BLaER1 treated with 17β-estradiol and CSF1 and Interleukin-3, amounts not matched to agents 10 nM and 100 nM (cell line): ENCODE measurements around the gene IKZF2.

ENCODE experiments used
- H3K27ac ChIP-seq, 11 experiments: shearing (Covaris generic); formaldehyde crosslinking; 2 replicates each; pipeline ENCODE4 v1.8.1; 2022
- H3K27me3 ChIP-seq, 11 experiments: shearing (Covaris generic); formaldehyde crosslinking; 2 replicates each; pipeline ENCODE4 v1.8.1; 2022
- H3K36me3 ChIP-seq, 11 experiments: shearing (Covaris generic); formaldehyde crosslinking; 2 replicates each; pipeline ENCODE4 v1.8.1; 2022
- H3K4me1 ChIP-seq, 10 experiments: shearing (Covaris generic); formaldehyde crosslinking; 2 replicates each; pipeline ENCODE4 v1.8.1; 2022
- H3K4me2 ChIP-seq, 11 experiments: shearing (Covaris generic); formaldehyde crosslinking; 2 replicates each; pipeline ENCODE4 v1.8.1; 2022
- H3K4me3 ChIP-seq, 10 experiments: shearing (Covaris generic); formaldehyde crosslinking; 2 replicates each; pipeline ENCODE4 v1.8.1; 2022
- H3K9ac ChIP-seq, 11 experiments: shearing (Covaris generic); formaldehyde crosslinking; 2 replicates each; pipeline ENCODE4 v1.8.1; 2022
- H3K9me3 ChIP-seq, 11 experiments: shearing (Covaris generic); formaldehyde crosslinking; replicated peaks in 1 of 11; 2 replicates each; pipeline ENCODE4 v1.8.1; 2022
- H4K20me1 ChIP-seq, 11 experiments: shearing (Covaris generic); formaldehyde crosslinking; 2 replicates each; pipeline ENCODE4 v1.8.1; 2022
- Cebpa-rat ChIP-seq, 11 experiments: shearing (Covaris generic); IDR thresholded peaks; 2 replicates each; pipeline ENCODE4 v1.8.1; 2022

The IKZF2 gene

DNA sequence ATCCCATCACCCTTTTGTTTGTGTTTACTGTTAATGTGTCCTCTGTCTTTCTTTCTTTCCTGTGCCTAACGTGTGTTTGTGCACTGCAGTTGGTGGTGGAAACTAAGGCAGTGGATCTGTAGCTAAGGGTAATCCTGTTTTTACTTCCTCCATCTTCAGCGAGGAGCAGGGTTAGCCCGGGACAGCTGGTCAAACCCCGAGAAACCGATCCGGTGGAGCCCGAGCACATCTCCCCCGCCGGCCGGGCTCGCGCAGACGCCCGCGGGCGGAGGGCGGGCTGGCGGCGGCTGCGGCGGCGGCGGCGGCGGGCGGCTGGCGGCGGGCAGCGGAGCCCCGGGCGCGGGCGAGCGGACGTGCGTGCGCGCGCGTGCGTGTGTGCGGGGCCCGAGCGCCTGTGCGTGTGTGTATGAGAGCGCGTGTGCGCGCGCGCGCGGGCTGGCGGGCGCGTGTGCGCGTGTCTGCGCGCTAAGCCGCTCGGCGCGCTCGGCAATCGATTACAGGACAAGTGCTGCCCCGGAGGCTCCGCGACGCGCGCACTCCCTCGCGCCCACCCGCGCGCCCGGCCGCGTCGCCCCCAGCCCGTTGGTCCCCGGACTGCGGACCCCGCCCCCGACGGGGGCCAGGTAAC is at the start of gene IKZF2:
Gene IKZF2 (minus strand): TSS at position 176 of the 628 bp plus-strand sequence. CDS start 2,983 bp downstream, outside the sequence.
- Histone ChIP-seq H3K27ac (peak within 1 kb of the TSS; percentile 64 to 83 (median 72); a peak in 21 of 22 replicates), H4K20me1 (no peaks in the 10 kb centered on the region), H3K9ac (peak within 1 kb of the TSS; percentile 74 to 85 (median 83)), H3K4me2 (peak within 1 kb of the TSS; percentile 75 to 94 (median 89)), H3K4me3 (peak within 1 kb of the TSS; percentile 72 to 92 (median 82)), H3K36me3 (no peaks in the 10 kb centered on the region), H3K27me3 (peaks cover 0 to 24% (median 11%) of the 10 kb centered on the region in 11 experiments; a peak in 11 of 22 replicates), H3K9me3 (no peaks in the 10 kb centered on the region), H3K4me1 (peaks cover 12 to 39% (median 32%) of the 10 kb centered on the region in 10 experiments)
- no peak for TF ChIP-seq Cebpa-rat (IDR thresholded peaks at IDR 0.05)

DNA sequence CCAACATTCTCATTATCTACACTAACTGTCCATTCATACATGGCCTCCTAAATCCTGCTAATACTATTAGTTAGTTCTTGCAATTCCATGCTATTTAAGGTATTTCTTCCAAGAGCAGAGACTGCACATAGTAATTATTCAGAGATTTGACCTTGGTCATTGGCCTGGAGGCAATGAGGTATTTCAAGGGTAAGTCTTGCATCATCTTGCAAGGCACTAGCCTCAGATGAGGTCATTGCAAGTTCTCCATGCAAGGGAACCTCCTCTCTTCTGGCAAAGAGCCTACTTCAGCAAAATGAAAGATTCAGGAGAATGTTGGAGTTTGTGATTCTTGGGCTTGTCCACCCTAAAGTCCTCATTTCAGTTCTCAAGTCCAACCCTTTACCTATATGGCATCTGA is 48.5 kb upstream of the IKZF2 start:
- TF ChIP-seq Cebpa-rat (IDR thresholded peaks at IDR 0.05), result no peak
- Histone ChIP-seq H3K9ac (no peak overlapping the region), H4K20me1 (no peaks in the 10 kb centered on the region), H3K4me3 (no peak overlapping the region), H3K27ac (no peak overlapping the region), H3K9me3 (peaks cover 10 to 30% (median 19%) of the 10 kb centered on the region in 11 experiments; a peak in 17 of 22 replicates), H3K4me1 (no peaks in the 10 kb centered on the region; a peak in 1 of 20 replicates), H3K4me2 (no peak overlapping the region), H3K36me3 (no peaks in the 10 kb centered on the region), H3K27me3 (no peaks in the 10 kb centered on the region)

DNA sequence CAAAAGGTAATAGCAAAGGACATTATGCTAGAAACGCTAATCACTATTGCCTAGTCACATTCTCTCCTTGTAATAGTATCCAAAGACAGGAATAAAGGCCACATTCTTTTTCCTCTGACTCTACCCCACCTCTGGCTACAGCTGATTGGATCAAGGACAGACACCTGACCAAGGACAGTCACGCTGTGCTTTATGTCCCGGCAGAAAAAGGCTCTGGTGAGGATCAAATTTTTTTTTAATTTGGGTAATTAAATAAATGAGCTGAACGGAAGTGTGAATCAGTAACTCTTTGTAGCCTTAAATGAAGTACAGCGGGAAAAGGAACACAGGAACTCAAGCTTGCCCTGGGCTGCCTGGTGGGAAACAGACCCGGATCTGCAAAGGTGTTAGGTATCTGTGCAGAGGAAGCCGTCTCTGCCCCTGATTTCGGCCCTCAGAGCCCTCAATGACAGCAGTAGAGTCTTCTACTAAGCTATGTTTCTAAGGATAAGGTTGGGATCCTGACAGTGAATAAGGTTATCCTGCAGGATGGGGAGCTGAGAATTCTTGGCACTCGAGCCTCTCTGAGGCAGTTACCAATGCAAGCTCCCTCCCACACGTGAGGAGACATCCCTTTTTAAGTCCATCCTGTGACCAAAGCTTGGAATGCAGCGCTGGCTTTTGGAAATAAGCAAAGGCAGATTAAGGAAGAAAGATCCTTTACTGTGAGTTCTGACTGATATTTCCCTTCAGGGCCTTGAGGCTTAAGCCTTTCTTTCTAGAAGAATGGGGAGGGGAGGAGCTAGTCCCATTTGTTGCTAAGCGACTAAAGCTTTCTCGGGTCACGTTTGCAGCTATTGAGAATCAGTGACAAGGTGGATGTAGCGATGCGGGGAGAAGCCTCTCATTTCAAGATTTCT is 37.8 kb upstream of the IKZF2 start:
- H3K4me2 ChIP-seq, result no peak overlapping the region
- H3K27me3 ChIP-seq, result no peaks in the 10 kb centered on the region
- H4K20me1 ChIP-seq, result no peaks in the 10 kb centered on the region
- H3K9me3 ChIP-seq, result peaks cover 0 to 16% (median 6%) of the 10 kb centered on the region in 11 experiments; a peak in 10 of 22 replicates
- H3K9ac ChIP-seq, result no peak overlapping the region
- H3K36me3 ChIP-seq, result no peaks in the 10 kb centered on the region
- H3K4me3 ChIP-seq, result no peak overlapping the region
- no peak overlapping the region for H3K27ac ChIP-seq
- H3K4me1 ChIP-seq, result no peaks in the 10 kb centered on the region
- no peak for TF ChIP-seq Cebpa-rat (IDR thresholded peaks at IDR 0.05)

DNA sequence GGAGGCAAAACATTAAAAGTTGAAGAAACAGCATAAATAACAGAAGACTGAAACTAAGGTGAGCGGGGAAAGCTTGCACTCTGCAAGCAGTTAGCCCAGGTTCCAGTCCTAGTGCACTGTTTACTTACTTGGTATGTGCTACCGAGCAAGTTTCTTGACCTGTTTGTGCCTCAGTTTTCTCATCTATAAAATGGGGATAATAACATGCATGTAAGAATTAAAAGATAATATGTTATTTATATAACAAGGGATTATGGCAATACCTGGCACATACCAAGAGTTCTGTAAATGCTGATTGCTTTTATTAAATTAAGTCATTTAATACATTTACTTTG is 37.1 kb upstream of the IKZF2 start:
- Histone ChIP-seq H3K9me3 (peaks cover 0 to 16% (median 6%) of the 10 kb centered on the region in 11 experiments; a peak in 10 of 22 replicates), H3K27me3 (no peaks in the 10 kb centered on the region), H3K9ac (no peak overlapping the region), H4K20me1 (no peaks in the 10 kb centered on the region), H3K4me2 (no peak overlapping the region), H3K27ac (no peak overlapping the region), H3K4me3 (no peak overlapping the region), H3K4me1 (no peaks in the 10 kb centered on the region), H3K36me3 (no peaks in the 10 kb centered on the region)
- no peak for TF ChIP-seq Cebpa-rat (IDR thresholded peaks at IDR 0.05)

DNA sequence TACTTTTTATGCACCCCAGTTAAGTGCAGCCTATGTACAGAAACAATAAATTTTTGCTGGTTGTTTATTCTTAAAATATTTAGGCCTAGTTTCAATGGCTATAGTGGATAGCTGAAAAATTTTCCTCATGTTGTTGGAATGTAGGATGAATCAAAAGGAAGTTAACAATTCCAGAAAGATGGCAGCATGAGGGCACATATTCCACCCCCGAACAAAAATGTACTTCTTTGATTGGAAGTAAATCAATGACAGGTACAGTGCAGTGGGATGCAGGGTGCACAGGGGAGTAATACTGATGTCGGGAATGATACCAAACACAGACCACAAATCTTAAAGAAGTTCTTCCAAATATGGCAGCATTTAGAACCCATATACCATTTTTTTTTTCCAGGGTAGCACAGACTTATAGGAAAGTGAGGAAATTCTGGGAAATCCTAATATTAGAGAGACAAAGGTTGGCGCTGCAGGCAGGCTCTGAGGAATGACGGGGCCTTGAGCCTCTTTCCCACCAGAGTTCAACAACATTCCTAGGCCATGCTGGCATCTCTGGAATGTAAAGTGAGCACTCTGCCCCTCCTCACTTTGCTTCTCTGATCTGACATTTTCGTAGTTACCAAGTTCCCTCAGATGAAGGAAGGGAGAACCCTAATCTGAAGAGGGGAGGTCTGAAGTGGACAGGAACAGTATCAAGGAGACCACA is 36.6 kb upstream of the IKZF2 start:
- Histone ChIP-seq H3K4me1 (no peaks in the 10 kb centered on the region), H3K9ac (no peak overlapping the region), H3K9me3 (peaks cover 0 to 16% (median 6%) of the 10 kb centered on the region in 11 experiments; a peak in 10 of 22 replicates), H3K4me3 (no peak overlapping the region), H3K27ac (no peak overlapping the region), H3K27me3 (no peaks in the 10 kb centered on the region), H4K20me1 (no peaks in the 10 kb centered on the region), H3K36me3 (no peaks in the 10 kb centered on the region), H3K4me2 (no peak overlapping the region)
- no peak for TF ChIP-seq Cebpa-rat (IDR thresholded peaks at IDR 0.05)

DNA sequence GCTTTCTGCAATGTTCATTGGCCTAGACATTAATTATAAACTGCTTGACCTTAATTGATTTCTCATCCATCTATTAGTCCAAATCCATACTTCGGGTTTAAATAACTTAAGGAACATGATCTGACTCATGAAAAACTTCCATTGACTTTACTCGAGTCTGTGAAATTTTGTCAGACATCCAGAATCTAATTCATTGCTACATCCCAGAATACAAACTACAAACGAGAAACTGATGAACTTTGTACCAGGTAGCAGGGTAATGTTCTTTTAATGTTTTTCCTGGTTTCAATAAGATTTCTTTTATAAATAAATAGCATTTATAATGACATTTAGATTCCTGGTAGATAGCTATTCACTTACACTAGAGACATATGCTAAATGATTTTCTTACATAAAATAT is 36.0 kb upstream of the IKZF2 start:
- H3K27me3 ChIP-seq, result no peaks in the 10 kb centered on the region
- H3K9me3 ChIP-seq, result peaks cover 0 to 16% (median 6%) of the 10 kb centered on the region in 11 experiments; a peak in 10 of 22 replicates
- no peak overlapping the region for H3K4me3 ChIP-seq
- H3K36me3 ChIP-seq, result no peaks in the 10 kb centered on the region
- no peaks in the 10 kb centered on the region for H4K20me1 ChIP-seq
- H3K9ac ChIP-seq, result no peak overlapping the region
- no peak overlapping the region for H3K4me2 ChIP-seq
- TF ChIP-seq Cebpa-rat (IDR thresholded peaks at IDR 0.05), result no peak
- H3K27ac ChIP-seq, result no peak overlapping the region
- no peaks in the 10 kb centered on the region for H3K4me1 ChIP-seq

DNA sequence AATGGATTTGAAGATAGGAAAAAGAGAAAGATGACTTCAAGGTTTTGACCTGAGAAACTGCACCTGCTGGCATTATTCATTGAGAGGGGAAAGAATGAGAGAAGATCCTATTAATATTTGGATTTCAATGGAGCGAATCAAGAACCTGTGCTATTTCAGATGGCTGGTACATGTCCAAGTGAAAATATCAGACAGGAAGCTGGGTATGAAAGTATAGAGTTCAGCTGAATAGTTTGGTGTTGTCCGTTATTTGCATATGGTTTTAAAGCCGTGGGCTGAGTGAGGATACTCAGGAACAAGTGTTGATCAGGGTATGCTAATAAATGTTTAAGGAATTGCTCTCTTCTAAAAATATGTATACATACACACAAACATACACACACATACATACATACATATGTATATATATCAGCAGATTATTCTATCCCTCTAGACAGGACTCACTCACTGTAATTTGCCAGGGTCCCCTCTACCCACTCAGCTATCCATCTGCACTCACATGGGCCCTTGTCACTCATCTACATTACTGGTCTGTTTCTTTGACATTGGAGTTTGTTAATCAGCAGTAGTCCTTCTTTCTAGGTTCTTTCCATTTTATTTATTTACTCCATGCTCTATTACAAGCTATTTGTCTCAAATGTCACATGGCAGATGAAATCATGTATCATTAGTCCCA is 33.9 kb upstream of the IKZF2 start:
- no peak overlapping the region for H3K9ac ChIP-seq
- no peak for TF ChIP-seq Cebpa-rat (IDR thresholded peaks at IDR 0.05)
- no peak overlapping the region for H3K4me3 ChIP-seq
- H3K4me1 ChIP-seq, result no peaks in the 10 kb centered on the region
- no peaks in the 10 kb centered on the region for H3K27me3 ChIP-seq
- H3K27ac ChIP-seq, result no peak overlapping the region
- 0 out of 22 replicates have a peak, but pooled peaks cover 0 to 1% (median 0%) of the 10 kb centered on the region in 11 experiments for H3K9me3 ChIP-seq
- no peaks in the 10 kb centered on the region for H3K36me3 ChIP-seq
- no peak overlapping the region for H3K4me2 ChIP-seq
- H4K20me1 ChIP-seq, result no peaks in the 10 kb centered on the region

DNA sequence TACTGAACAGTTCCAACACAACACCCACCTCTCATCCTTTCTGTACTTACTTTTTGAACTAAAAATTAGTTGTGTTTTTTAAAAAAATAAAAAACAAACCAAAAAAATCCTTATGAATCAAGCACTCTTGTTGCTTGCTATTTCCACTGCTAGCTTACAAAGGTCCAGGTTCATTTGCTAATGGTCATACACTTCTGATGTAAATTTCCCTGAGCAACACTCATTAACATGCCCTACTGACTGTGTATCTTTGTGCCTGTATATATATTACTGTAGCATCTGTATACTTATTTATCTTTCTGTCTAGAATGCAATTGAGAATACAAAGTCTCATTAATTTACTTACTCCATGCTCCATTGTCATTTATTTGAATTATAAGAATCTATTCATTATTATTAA is 30.3 kb upstream of the IKZF2 start:
- Histone ChIP-seq H3K36me3 (no peaks in the 10 kb centered on the region), H3K27ac (no peak overlapping the region), H3K9ac (no peak overlapping the region), H3K4me3 (no peak overlapping the region), H3K4me2 (no peak overlapping the region), H3K27me3 (no peaks in the 10 kb centered on the region), H3K4me1 (no peaks in the 10 kb centered on the region), H4K20me1 (no peaks in the 10 kb centered on the region), H3K9me3 (peaks cover 0 to 2% (median 0%) of the 10 kb centered on the region in 11 experiments; a peak in 2 of 22 replicates)
- TF ChIP-seq Cebpa-rat (IDR thresholded peaks at IDR 0.05), result no peak
